Vagina (tissue), 2 donors: ENCODE results near the gene CCDC92B. TPM values are rescaled to one million over a fixed set of nuclear protein-coding genes. Genes with fewer than 3 reads are reported as not detected.

Experiments used
- DNase-seq, 2 donors: peaks; one replicate each; pipeline ENCODE4 v3.0.0-alpha.2; 2017; ENCODE audit errors: extremely low spot score in 2 of 2
- H3K27ac ChIP-seq: fragments of 200-600 bp; sonication (generic); one replicate; pipeline ENCODE4 v1.5.1; 2019
- H3K27me3 ChIP-seq: fragments of 200-600 bp; sonication (generic); one replicate; pipeline ENCODE4 v1.5.1; 2019
- H3K36me3 ChIP-seq, 2 donors: fragments of 200-600 bp; sonication (generic); one replicate each; pipeline ENCODE4 v1.5.1; 2017 to 2019
- H3K4me1 ChIP-seq: fragments of 200-600 bp; sonication (generic); one replicate; pipeline ENCODE4 v1.5.1; 2019
- H3K4me3 ChIP-seq, 2 donors: fragments of 200-600 bp; sonication (generic); 1 replicate in 1 of 2; 2 replicates in 1 of 2; pipeline ENCODE4 v1.5.1; 2016 to 2019
- H3K9me3 ChIP-seq: fragments of 200-600 bp; sonication (generic); one replicate; pipeline ENCODE4 v1.5.1; 2019
- CTCF ChIP-seq, 3 experiments: fragments of 450-650 bp in 2 of 3; fragments of 200-600 bp in 1 of 3; sonication (generic) in 1 of 3; IDR thresholded peaks; one replicate each; pipeline ENCODE4 v1.5.1; 2017 to 2019; ENCODE audit warnings: antibody characterized with exemption in 3 of 3, mild to moderate bottlenecking in 2 of 3, moderate library complexity in 2 of 3
- POLR2A ChIP-seq, 2 donors: fragments of 450-650 bp; IDR thresholded peaks; one replicate each; pipeline ENCODE4 v1.6.1; 2017; ENCODE audit warnings: antibody characterized with exemption in 2 of 2, mild to moderate bottlenecking in 2 of 2, moderate library complexity in 2 of 2
- POLR2AphosphoS5 ChIP-seq, 2 donors: sonication (generic); formaldehyde crosslinking; IDR thresholded peaks; one replicate each; pipeline ENCODE4 v1.9.0; 2017; ENCODE audit warnings: antibody characterized with exemption in 2 of 2, mild to moderate bottlenecking in 2 of 2, low read depth in 1 of 2; ENCODE audit not compliant: insufficient read depth in 1 of 2
- intact Hi-C: fragments of 100-400 bp; cut with DNase I; formaldehyde crosslinking; loops from one replicate; pipeline ENCODE4 v1.15.1; 2023
- total RNA-seq: library from RNA; depleted of rRNA; stranded (reverse); fragments of >200 nt; gene quantifications from one replicate; pipeline ENCODE4 v1.2.3, GENCODE V29; 2016

The CCDC92B gene
- total RNA-seq, 1 donor from 2014 or later = 0.25 TPM

- Histone ChIP-seq H3K36me3 (no peaks in the 10 kb centered on the region), H3K27me3 (peaks cover 5% of the 10 kb centered on the region), H3K9me3 (no peaks in the 10 kb centered on the region), H3K4me1 (peaks cover 6% of the 10 kb centered on the region), H3K27ac (no peak overlapping the region), H3K4me3 (no peak overlapping the region)
- intact Hi-C loops = no loop called here
- no peak for TF ChIP-seq POLR2AphosphoS5 (IDR thresholded peaks at IDR 0.05; ENCODE audit: insufficient read depth in 1 of 2, low read depth in 1 of 2)
- no peak for TF ChIP-seq CTCF (IDR thresholded peaks at IDR 0.05)
- no peak for TF ChIP-seq POLR2A (IDR thresholded peaks at IDR 0.05)
- no peak for DNase-seq
Measured at GRCh38 chr17:2778489-2778888, 29.0 kb upstream of the CCDC92B start.

- H3K36me3 ChIP-seq = no peaks in the 10 kb centered on the region
- TF ChIP-seq CTCF (IDR thresholded peaks at IDR 0.05) (no peak), POLR2AphosphoS5 (IDR thresholded peaks at IDR 0.05; ENCODE audit: insufficient read depth in 1 of 2, low read depth in 1 of 2) (no peak), POLR2A (IDR thresholded peaks at IDR 0.05) (no peak)
- intact Hi-C loops = no loop called here
- H3K27me3 ChIP-seq = peaks cover 5% of the 10 kb centered on the region
- no peak for DNase-seq
- H3K4me3 ChIP-seq = no peak overlapping the region
- no peaks in the 10 kb centered on the region for H3K9me3 ChIP-seq
- no peak overlapping the region for H3K27ac ChIP-seq
- peaks cover 6% of the 10 kb centered on the region for H3K4me1 ChIP-seq
Measured at GRCh38 chr17:2777242-2777867, 27.9 kb upstream of the CCDC92B start.

GRCh38 chr17:2776589-2777241, 27.3 kb upstream of the CCDC92B start:
- H3K36me3 ChIP-seq = no peaks in the 10 kb centered on the region
- H3K27me3 ChIP-seq = peaks cover 5% of the 10 kb centered on the region
- H3K4me1 ChIP-seq = peaks cover 6% of the 10 kb centered on the region
- DNase-seq = no peak
- TF ChIP-seq POLR2AphosphoS5 (IDR thresholded peaks at IDR 0.05; ENCODE audit: insufficient read depth in 1 of 2, low read depth in 1 of 2) (no peak), CTCF (IDR thresholded peaks at IDR 0.05) (no peak), POLR2A (IDR thresholded peaks at IDR 0.05) (no peak)
- H3K4me3 ChIP-seq = no peak overlapping the region
- intact Hi-C loops = no loop called here
- no peaks in the 10 kb centered on the region for H3K9me3 ChIP-seq
- no peak overlapping the region for H3K27ac ChIP-seq

GRCh38 chr17:2775206-2775605, 25.8 kb upstream of the CCDC92B start:
- H3K4me3 ChIP-seq = no peak overlapping the region
- no peaks in the 10 kb centered on the region for H3K9me3 ChIP-seq
- H3K27me3 ChIP-seq = peaks cover 5% of the 10 kb centered on the region
- H3K36me3 ChIP-seq = no peaks in the 10 kb centered on the region
- intact Hi-C loops = no loop called here
- no peak for TF ChIP-seq POLR2AphosphoS5 (IDR thresholded peaks at IDR 0.05; ENCODE audit: insufficient read depth in 1 of 2, low read depth in 1 of 2)
- no peak for TF ChIP-seq CTCF (IDR thresholded peaks at IDR 0.05)
- no peak for TF ChIP-seq POLR2A (IDR thresholded peaks at IDR 0.05)
- H3K27ac ChIP-seq = no peak overlapping the region
- H3K4me1 ChIP-seq = peaks cover 6% of the 10 kb centered on the region
- no peak for DNase-seq

GRCh38 chr17:2770129-2770528, 20.7 kb upstream of the CCDC92B start:
- Histone ChIP-seq H3K4me3 (no peak overlapping the region), H3K4me1 (no peaks in the 10 kb centered on the region), H3K9me3 (no peaks in the 10 kb centered on the region), H3K27ac (no peak overlapping the region), H3K27me3 (no peaks in the 10 kb centered on the region), H3K36me3 (no peaks in the 10 kb centered on the region)
- TF ChIP-seq CTCF (IDR thresholded peaks at IDR 0.05) (no peak), POLR2A (IDR thresholded peaks at IDR 0.05) (no peak), POLR2AphosphoS5 (IDR thresholded peaks at IDR 0.05; ENCODE audit: insufficient read depth in 1 of 2, low read depth in 1 of 2) (no peak)
- intact Hi-C loops = no loop called here
- DNase-seq = no peak
